Measurements from ENCODE around the gene SIX2. TPM values are rescaled to one million over a fixed set of nuclear protein-coding genes. Genes with fewer than 3 reads are reported as not detected.
"Not testable (repeated sequence)": the region's sequence is repeated elsewhere in the genome, so short reads cannot be mapped to it uniquely, and the experiment has no call there.

The SIX2 gene
- total RNA-seq, 1 donor from 2014 or later, result 0.38 TPM

DNA sequence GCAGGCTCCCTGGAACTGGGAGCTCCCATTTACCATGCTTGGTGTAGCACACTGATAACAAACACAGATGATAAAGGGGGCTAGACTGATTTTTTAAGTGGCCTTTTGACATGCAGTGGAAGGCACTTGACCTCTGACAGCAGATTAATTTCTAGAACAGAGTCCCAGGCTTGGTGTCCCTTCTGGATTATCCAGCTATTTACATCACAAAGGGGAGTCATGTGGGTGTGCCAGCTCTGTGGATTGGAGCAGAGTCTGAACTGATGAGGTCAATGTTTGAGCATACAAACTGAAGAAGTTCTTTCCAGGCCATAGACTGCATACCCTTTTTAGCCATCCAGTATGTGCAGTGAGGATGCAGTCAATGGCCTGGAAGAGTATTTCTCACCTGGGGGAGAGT, 31.5 kb upstream of the SIX2 start:
- intact Hi-C loops (cut with DNase I), result no loop called here
- DNase-seq (no peak), ATAC-seq (no peak)
- H3K4me1 ChIP-seq, result no peaks in the 10 kb centered on the region
- TF ChIP-seq, protein P1, sequence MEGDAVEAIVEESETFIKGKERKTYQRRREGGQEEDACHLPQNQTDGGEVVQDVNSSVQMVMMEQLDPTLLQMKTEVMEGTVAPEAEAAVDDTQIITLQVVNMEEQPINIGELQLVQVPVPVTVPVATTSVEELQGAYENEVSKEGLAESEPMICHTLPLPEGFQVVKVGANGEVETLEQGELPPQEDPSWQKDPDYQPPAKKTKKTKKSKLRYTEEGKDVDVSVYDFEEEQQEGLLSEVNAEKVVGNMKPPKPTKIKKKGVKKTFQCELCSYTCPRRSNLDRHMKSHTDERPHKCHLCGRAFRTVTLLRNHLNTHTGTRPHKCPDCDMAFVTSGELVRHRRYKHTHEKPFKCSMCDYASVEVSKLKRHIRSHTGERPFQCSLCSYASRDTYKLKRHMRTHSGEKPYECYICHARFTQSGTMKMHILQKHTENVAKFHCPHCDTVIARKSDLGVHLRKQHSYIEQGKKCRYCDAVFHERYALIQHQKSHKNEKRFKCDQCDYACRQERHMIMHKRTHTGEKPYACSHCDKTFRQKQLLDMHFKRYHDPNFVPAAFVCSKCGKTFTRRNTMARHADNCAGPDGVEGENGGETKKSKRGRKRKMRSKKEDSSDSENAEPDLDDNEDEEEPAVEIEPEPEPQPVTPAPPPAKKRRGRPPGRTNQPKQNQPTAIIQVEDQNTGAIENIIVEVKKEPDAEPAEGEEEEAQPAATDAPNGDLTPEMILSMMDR (IDR thresholded peaks at IDR 0.05), result no peak
- H3K27ac ChIP-seq, result no peak overlapping the region
- H3K4me3 ChIP-seq, result no peak overlapping the region
- no peaks in the 10 kb centered on the region for H3K36me3 ChIP-seq
- peaks cover 5% of the 10 kb centered on the region for H3K27me3 ChIP-seq (ENCODE audit: low read depth)
- no peaks in the 10 kb centered on the region for H3K9me3 ChIP-seq

DNA sequence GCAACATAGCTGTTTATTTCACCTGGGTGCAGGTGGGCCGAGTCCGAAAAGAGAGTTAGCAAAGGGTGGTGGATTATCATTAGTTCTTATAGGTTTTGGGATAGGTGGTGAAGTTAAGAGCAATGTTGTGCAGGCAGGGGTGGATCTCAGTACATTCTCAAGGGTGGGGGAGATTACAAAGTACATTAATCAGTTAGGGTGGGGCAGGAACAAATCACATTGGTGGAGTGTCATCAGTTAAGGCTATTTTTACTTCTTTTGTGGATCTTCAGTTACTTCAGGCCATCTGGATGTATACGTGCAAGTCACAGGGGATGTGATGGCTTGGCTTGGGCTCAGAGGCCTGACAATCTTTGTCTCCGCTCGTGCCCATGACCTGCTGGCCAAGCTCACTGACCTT, 30.6 kb upstream of the SIX2 start:
- DNase-seq, result not testable (repeated sequence)

DNA sequence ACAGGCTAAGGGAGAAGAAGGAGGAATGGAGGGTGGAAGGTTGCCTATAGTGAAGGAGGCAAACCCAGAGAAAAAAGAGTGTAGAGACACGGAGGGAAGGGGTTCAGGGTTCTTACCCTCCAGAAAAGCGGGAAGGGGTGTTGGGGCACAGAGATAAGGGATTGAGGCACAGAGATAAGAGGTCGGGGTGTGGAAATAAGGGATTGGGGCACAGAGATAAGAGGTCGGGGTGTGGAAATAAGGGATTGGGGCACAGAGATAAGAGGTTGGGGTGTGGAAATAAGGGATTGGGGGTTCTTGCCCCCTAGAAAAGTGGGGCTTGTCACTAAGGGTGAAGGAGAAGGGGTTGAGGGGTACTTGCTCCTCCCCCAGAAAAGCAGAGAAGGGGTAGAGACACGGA, 29.6 kb upstream of the SIX2 start:
- H3K9me3 ChIP-seq; H3K4me1 ChIP-seq; ATAC-seq; H3K4me3 ChIP-seq; H3K27ac ChIP-seq; DNase-seq; H3K36me3 ChIP-seq; H3K27me3 ChIP-seq (ENCODE audit: low read depth); intact Hi-C loops (cut with DNase I): not testable (repeated sequence)

More for the DNA sequence above, 30.6 kb upstream of the SIX2 start:
- intact Hi-C loops (cut with DNase I); H3K9me3 ChIP-seq; ATAC-seq; H3K36me3 ChIP-seq; H3K4me3 ChIP-seq; H3K27me3 ChIP-seq (ENCODE audit: low read depth); H3K27ac ChIP-seq; H3K4me1 ChIP-seq: not testable (repeated sequence)

DNA sequence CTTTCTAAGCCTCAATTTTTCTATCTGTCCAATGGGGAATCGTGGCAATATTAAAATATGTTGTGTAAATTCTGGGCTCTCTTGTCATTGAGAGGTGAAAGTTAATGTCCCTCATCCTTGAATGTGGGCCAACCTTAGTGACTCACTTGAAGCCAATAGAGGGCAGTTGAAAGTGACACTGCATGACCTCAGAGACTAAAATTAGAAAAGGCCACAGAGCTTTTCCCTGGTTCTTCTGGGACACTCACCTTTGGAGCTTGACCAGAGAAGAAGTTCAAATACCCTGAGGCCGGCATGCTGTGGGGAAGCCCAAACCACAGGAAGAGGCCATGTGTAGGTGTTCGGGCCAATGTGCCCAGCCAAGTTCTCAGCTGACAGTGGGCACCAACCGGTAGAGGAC, 24.1 kb upstream of the SIX2 start:
- H3K27me3 ChIP-seq (ENCODE audit: low read depth), result no peaks in the 10 kb centered on the region
- H3K4me1 ChIP-seq, result no peaks in the 10 kb centered on the region
- no peaks in the 10 kb centered on the region for H3K9me3 ChIP-seq
- H3K4me3 ChIP-seq, result no peak overlapping the region
- ATAC-seq (no peak), DNase-seq (no peak)
- intact Hi-C loops (cut with DNase I), result no loop called here
- H3K36me3 ChIP-seq, result no peaks in the 10 kb centered on the region
- H3K27ac ChIP-seq, result no peak overlapping the region
- TF ChIP-seq, protein P1 (IDR thresholded peaks at IDR 0.05), result no peak

DNA sequence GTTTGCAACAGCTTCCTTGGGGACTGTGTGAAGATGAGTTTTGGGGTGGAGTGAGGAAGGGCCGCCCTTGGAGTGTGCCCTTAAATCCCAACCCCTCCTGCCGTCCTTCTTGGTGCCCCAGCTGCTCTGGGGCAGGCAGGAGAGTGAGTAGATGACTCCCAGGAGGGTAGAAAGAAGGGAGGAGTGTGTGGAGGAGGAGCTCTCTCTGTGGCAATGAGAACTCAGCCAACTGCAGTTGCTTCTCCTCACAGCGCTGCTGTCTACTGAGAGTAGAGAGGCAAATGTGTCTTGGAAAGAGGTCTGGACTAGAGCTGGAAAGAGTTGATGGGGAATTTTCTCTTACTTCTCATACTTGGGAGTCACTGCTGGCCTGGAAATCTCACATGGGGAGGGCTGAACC, 21.8 kb upstream of the SIX2 start:
- Histone ChIP-seq H3K36me3 (no peaks in the 10 kb centered on the region), H3K27ac (no peak overlapping the region), H3K4me3 (no peak overlapping the region), H3K9me3 (no peaks in the 10 kb centered on the region), H3K4me1 (no peaks in the 10 kb centered on the region), H3K27me3 (ENCODE audit: low read depth) (no peaks in the 10 kb centered on the region)
- ATAC-seq (no peak), DNase-seq (no peak)
- TF ChIP-seq, protein P1 (IDR thresholded peaks at IDR 0.05), result no peak
- intact Hi-C loops (cut with DNase I), result no loop called here

DNA sequence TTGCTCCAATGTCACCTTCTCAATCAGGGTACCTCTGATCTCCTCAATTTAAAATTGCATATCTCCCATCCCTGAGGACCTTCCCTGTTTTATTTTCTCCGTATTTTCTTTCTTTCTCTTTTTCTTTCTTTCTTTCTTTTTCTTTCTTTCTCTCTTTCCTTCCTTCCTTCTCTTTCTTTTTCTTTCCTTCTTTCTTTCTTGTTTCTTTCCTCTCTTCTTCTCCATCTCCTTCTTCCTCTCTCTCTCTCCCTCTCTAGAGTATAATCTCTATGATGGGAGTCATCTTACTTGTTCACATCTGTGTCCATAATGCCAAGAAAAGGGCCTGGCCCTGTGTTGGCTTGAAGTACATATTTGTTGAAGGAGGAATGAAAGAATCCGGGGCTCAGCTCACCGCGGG, 21.3 kb upstream of the SIX2 start:
- H3K4me3 ChIP-seq, result no peak overlapping the region
- TF ChIP-seq, protein P1 (IDR thresholded peaks at IDR 0.05), result no peak

DNA sequence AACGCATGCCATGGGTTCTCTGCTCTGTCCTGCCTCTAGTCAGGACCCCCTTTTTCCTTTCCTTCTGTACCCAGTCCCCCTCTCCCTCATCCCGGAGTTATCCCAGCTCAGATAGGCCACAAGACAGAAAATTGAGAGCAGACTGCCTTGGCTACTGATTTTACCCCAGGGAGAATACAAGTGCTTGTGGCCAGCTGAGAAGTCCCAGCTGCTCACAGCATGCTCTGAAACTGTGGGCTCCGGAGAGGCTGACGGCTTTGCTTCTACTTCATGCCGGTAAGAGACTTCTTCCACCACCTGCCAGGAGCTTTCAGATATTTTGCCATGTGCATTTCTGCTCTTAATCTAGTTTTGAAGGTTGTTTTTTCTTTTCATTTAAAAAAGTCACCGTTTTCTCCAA, 20.0 kb upstream of the SIX2 start:
- no peak for DNase-seq

More for the DNA sequence above, 21.3 kb upstream of the SIX2 start:
- Histone ChIP-seq H3K4me1 (no peaks in the 10 kb centered on the region), H3K36me3 (no peaks in the 10 kb centered on the region), H3K27ac (no peak overlapping the region), H3K9me3 (no peaks in the 10 kb centered on the region), H3K27me3 (ENCODE audit: low read depth) (no peaks in the 10 kb centered on the region)
- intact Hi-C loops (cut with DNase I), result no loop called here
- ATAC-seq (no peak), DNase-seq (no peak)

More for the DNA sequence above, 20.0 kb upstream of the SIX2 start:
- H3K4me3 ChIP-seq, result no peak overlapping the region
- H3K9me3 ChIP-seq, result no peaks in the 10 kb centered on the region
- intact Hi-C loops (cut with DNase I), result no loop called here
- ATAC-seq, result no peak
- no peak overlapping the region for H3K27ac ChIP-seq
- TF ChIP-seq, protein P1 (IDR thresholded peaks at IDR 0.05), result no peak
- H3K4me1 ChIP-seq, result no peaks in the 10 kb centered on the region
- H3K27me3 ChIP-seq (ENCODE audit: low read depth), result no peaks in the 10 kb centered on the region
- no peaks in the 10 kb centered on the region for H3K36me3 ChIP-seq

Data from lower lobe of right lung (tissue), 2 donors.